HepG2 (cell line): ENCODE measurements around the gene KRTAP5-8. TPM values are rescaled to one million over a fixed set of nuclear protein-coding genes. Genes with fewer than 3 reads are reported as not detected.
A peak's percentile ranks its signal among the peaks of the same experiment; 100 is the strongest.

Source experiments
- AGO1 ChIP-seq: fragments of 200-400 bp; formaldehyde crosslinking; IDR thresholded peaks from 2 replicates; pipeline ENCODE4 v1.6.1; 2017; ENCODE audit warnings: mild to moderate bottlenecking, low read depth, low read length, moderate library complexity; ENCODE audit not compliant: poor library complexity, severe bottlenecking
- MAFK ChIP-seq, 2 experiments: IDR thresholded peaks in 1 of 2; conservative IDR thresholded peaks in 1 of 2; 2 replicates each; pipeline ENCODE4 v1.6.1; 2011; ENCODE audit warnings: improper control_type of control experiment in 2 of 2, low read length in 2 of 2
- NCOR1 ChIP-seq: fragments of 200-600 bp; sonication (generic); IDR thresholded peaks from 2 replicates; pipeline ENCODE4 v1.7.0; 2017; ENCODE audit warnings: antibody characterized with exemption, low read length, borderline replicate concordance
- NFE2 ChIP-seq: sonication (generic); formaldehyde crosslinking; IDR thresholded peaks from 2 replicates; pipeline ENCODE4 v1.4.0; 2020; ENCODE audit warnings: missing genetic modification reagents
- POLR2AphosphoS2 ChIP-seq: IDR thresholded peaks from 2 replicates; pipeline ENCODE4 v1.6.1; 2011; ENCODE audit warnings: low read depth, low read length, improper control_type of control experiment
- REST ChIP-seq, 2 experiments: IDR thresholded peaks; 2 replicates each; pipeline ENCODE4 v1.6.1; 2011 to 2012; ENCODE audit warnings: low read length in 2 of 2, borderline replicate concordance in 1 of 2, low read depth in 1 of 2, mild to moderate bottlenecking in 1 of 2, moderate library complexity in 1 of 2
- SIN3B ChIP-seq: fragments of 150-350 bp; IDR thresholded peaks from 2 replicates; pipeline ENCODE4 v1.6.1; 2014; ENCODE audit warnings: low read length
- SOX13 ChIP-seq, 3 experiments: fragments of 450-650 bp in 1 of 3; sonication (generic) in 1 of 3; formaldehyde crosslinking in 1 of 3; IDR thresholded peaks in 2 of 3; conservative IDR thresholded peaks in 1 of 3; 2 replicates each; pipeline versions ENCODE4 v1.5.0 to v1.6.1; 2016 to 2020; ENCODE audit warnings: antibody characterized with exemption in 1 of 3, mild to moderate bottlenecking in 1 of 3, missing compliant biosample characterization in 1 of 3, missing genetic modification reagents in 1 of 3, moderate library complexity in 1 of 3
- ZC3H13 ChIP-seq: sonication (generic); formaldehyde crosslinking; IDR thresholded peaks from 2 replicates; pipeline ENCODE4 v1.8.1; 2023; ENCODE audit warnings: mild to moderate bottlenecking, missing genetic modification reagents, moderate library complexity
- ZGPAT ChIP-seq: IDR thresholded peaks from 2 replicates; pipeline ENCODE4 v1.6.1; 2016; ENCODE audit warnings: mild to moderate bottlenecking
- ZHX2 ChIP-seq, 2 experiments: sonication (generic) in 1 of 2; formaldehyde crosslinking in 1 of 2; IDR thresholded peaks; 2 replicates each; pipeline versions ENCODE4 v1.6.1 to v1.9.0; 2014 to 2022; ENCODE audit warnings: antibody characterized with exemption in 1 of 2, borderline replicate concordance in 1 of 2, inconsistent platforms in 1 of 2, low read depth in 1 of 2, missing genetic modification reagents in 1 of 2
- ZNF143 ChIP-seq: sonication (generic); formaldehyde crosslinking; IDR thresholded peaks from 2 replicates; pipeline ENCODE4 v1.4.0; 2020; ENCODE audit warnings: missing genetic modification reagents
- ZNF430 ChIP-seq: sonication (generic); formaldehyde crosslinking; IDR thresholded peaks from 2 replicates; pipeline ENCODE4 v1.9.0; 2021; ENCODE audit warnings: mild to moderate bottlenecking, missing genetic modification reagents
- ZSCAN29 ChIP-seq: sonication (generic); formaldehyde crosslinking; conservative IDR thresholded peaks from 2 replicates; pipeline ENCODE4 v1.4.0; 2020; ENCODE audit warnings: mild to moderate bottlenecking, missing genetic modification reagents
- polyA plus RNA-seq, 8 experiments: library from polyadenylated mRNA; depleted of rRNA in 3 of 8; stranded (reverse) in 7 of 8; unstranded in 1 of 8; fragments of >200 nt; fragmentation: Illumina TruSeq in 4 of 8; extraction: Trizol in 4 of 8; gene quantifications; 2 replicates each; pipeline versions ENCODE4 v1.2.1 to v1.2.3, GENCODE V29; 2011 to 2016; ENCODE audit warnings: low read depth in 4 of 8, missing spikeins in 1 of 8, mixed read lengths in 1 of 8; ENCODE audit not compliant: insufficient read depth in 1 of 8
- total RNA-seq, 5 experiments: library from RNA; depleted of rRNA; stranded (reverse); fragments of >200 nt; fragmentation: Illumina TruSeq; extraction: Trizol; gene quantifications; 2 replicates each; pipeline ENCODE4 v1.2.3, GENCODE V29; 2016; ENCODE audit warnings: low read depth in 1 of 5

KRTAP5-8 gene
- total and polyA plus RNA-seq, 2 of the 13 experiments (the other 11 are each of a cell fraction or from before 2014, with no cell fraction given) = 0.20 TPM; not detected in 1

- TF ChIP-seq ZSCAN29 (CRISPR knock-in tag) (no peak), ZC3H13 (CRISPR knock-in tag) (no peak), ZHX2 (IDR thresholded peaks at IDR 0.05; ENCODE audit: low read depth) (no peak), ZHX2 (CRISPR knock-in tag; IDR thresholded peaks at IDR 0.05; ENCODE audit: borderline replicate concordance) (no peak), SOX13 (IDR thresholded peaks at IDR 0.05) (no peak), SOX13 (CRISPR knock-in tag; conservative IDR thresholded peaks at IDR 0.05 in 1 of 2, IDR thresholded peaks at IDR 0.05 in 1 of 2) (peak in 1 of 2 experiments; percentile 28; a peak in 1 of 4 replicates), ZNF143 (CRISPR knock-in tag) (no peak), AGO1 (no peak), POLR2AphosphoS2 (no peak), NCOR1 (peak; percentile 76), REST (IDR thresholded peaks at IDR 0.05; ENCODE audit: borderline replicate concordance in 1 of 2, low read depth in 1 of 2, low read length in 2 of 2) (no peak), SIN3B (no peak), MAFK (conservative IDR thresholded peaks at IDR 0.05 in 1 of 2, IDR thresholded peaks at IDR 0.05 in 1 of 2; ENCODE audit: low read length in 2 of 2) (no peak), NFE2 (CRISPR knock-in tag) (no peak), ZNF430 (peak; percentile 47; the same call in 1 of the 2 replicates), ZGPAT (CRISPR knock-in tag) (no peak)
Measured at GRCh38 chr11:71525938-71526495, 11.8 kb upstream of the KRTAP5-8 start (continued).
